SK-N-SH (cell line): ENCODE data around the gene NAA20. TPM values are rescaled to one million over a fixed set of nuclear protein-coding genes. Genes with fewer than 3 reads are reported as not detected.

ENCODE experiments used
- CTCF ChIA-PET: fragments of 300-600, 350-600 bp; formaldehyde crosslinking; extraction: SDS; loops from one replicate; lab custom pipeline; 2021; lab: Yijun Ruan, JAX
- POLR2A ChIA-PET: fragments of 350-600 bp; sonication (Branson Sonifier 250); formaldehyde crosslinking; extraction: SDS; loops from one replicate; lab custom pipeline; 2020; ENCODE audit warnings: antibody characterized with exemption, inconsistent platforms; lab: Yijun Ruan, JAX
- DNase-seq: peaks from one replicate; pipeline ENCODE4 v3.0.0; 2012
- H2AFZ ChIP-seq: fragments of 200-600 bp; sonication (generic); 2 replicates; pipeline ENCODE4 v1.8.1; 2016; ENCODE audit warnings: antibody characterized with exemption, mild to moderate bottlenecking, low read depth
- H3F3A ChIP-seq: fragments of 200-600 bp; sonication (generic); replicated peaks from 2 replicates; pipeline ENCODE3; 2016; ENCODE audit warnings: antibody characterized with exemption, mild to moderate bottlenecking; ENCODE audit not compliant: insufficient read depth
- H3K27ac ChIP-seq, 2 experiments: fragments of 200-500 bp in 1 of 2; fragments of 200-600 bp in 1 of 2; sonication (Bioruptor generic) in 1 of 2; sonication (generic), shearing (Covaris generic) in 1 of 2; 2 replicates each; pipeline versions ENCODE4 v1.5.1 to v1.6.1; 2014 to 2016; ENCODE audit warnings: low read depth in 2 of 2, inconsistent platforms in 1 of 2, low read length in 1 of 2, mild to moderate bottlenecking in 1 of 2, mixed read lengths in 1 of 2
- H3K27me3 ChIP-seq: fragments of 200-600 bp; sonication (generic), shearing (Covaris generic); 2 replicates; pipeline ENCODE4 v1.6.1; 2016; ENCODE audit warnings: mixed run types; ENCODE audit not compliant: insufficient read depth
- H3K36me3 ChIP-seq, 2 experiments: fragments of 200-500 bp in 1 of 2; fragments of 200-600 bp in 1 of 2; sonication (Bioruptor generic) in 1 of 2; sonication (generic) in 1 of 2; replicated peaks in 1 of 2; 2 replicates each; pipeline versions ENCODE3 to v1.5.1; 2014 to 2016; ENCODE audit warnings: low read length in 1 of 2, mild to moderate bottlenecking in 1 of 2; ENCODE audit not compliant: insufficient read depth in 2 of 2, control insufficient read depth in 1 of 2
- H3K4me1 ChIP-seq, 2 experiments: fragments of 200-500 bp in 1 of 2; fragments of 200-600 bp in 1 of 2; sonication (Bioruptor generic) in 1 of 2; sonication (generic), shearing (Covaris generic) in 1 of 2; 2 replicates each; pipeline versions ENCODE4 v1.5.1 to v1.6.1; 2014 to 2016; ENCODE audit warnings: low read depth in 1 of 2, low read length in 1 of 2, mixed run types in 1 of 2; ENCODE audit not compliant: insufficient read depth in 2 of 2, control insufficient read depth in 1 of 2
- H3K4me2 ChIP-seq: fragments of 200-600 bp; sonication (generic), shearing (Covaris generic); 2 replicates; pipeline ENCODE4 v1.6.1; 2017; ENCODE audit warnings: mixed run types
- H3K4me3 ChIP-seq, 2 experiments: fragments of 200-500 bp in 1 of 2; fragments of 200-600 bp in 1 of 2; sonication (Bioruptor generic) in 1 of 2; sonication (generic), shearing (Covaris generic) in 1 of 2; 2 replicates each; pipeline versions ENCODE4 v1.5.1 to v1.8.1; 2014 to 2016; ENCODE audit warnings: low read depth in 2 of 2, inconsistent platforms in 1 of 2, low read length in 1 of 2, mild to moderate bottlenecking in 1 of 2, mixed read lengths in 1 of 2, moderate library complexity in 1 of 2
- H3K79me2 ChIP-seq: fragments of 200-600 bp; sonication (generic); 2 replicates; pipeline ENCODE4 v1.8.1; 2017; ENCODE audit warnings: mild to moderate bottlenecking; ENCODE audit not compliant: insufficient read depth
- H3K9ac ChIP-seq: fragments of 200-600 bp; sonication (generic); 2 replicates; pipeline ENCODE4 v1.6.1; 2017; ENCODE audit warnings: mixed run types
- H3K9me2 ChIP-seq: fragments of 200-600 bp; sonication (generic); 2 replicates; pipeline ENCODE4 v1.6.1; 2017; ENCODE audit warnings: mixed run types
- H3K9me3 ChIP-seq: fragments of 200-600 bp; sonication (generic); 2 replicates; pipeline ENCODE4 v1.6.1; 2017; ENCODE audit warnings: mixed run types, mild to moderate bottlenecking, moderate library complexity
- H4K20me1 ChIP-seq: fragments of 200-600 bp; sonication (generic); 2 replicates; pipeline ENCODE4 v1.6.1; 2017; ENCODE audit warnings: mild to moderate bottlenecking, mixed run types; ENCODE audit not compliant: insufficient read depth
- NRF1 ChIP-seq: IDR thresholded peaks from 2 replicates; pipeline ENCODE4 v1.6.1; 2012; ENCODE audit warnings: low read depth, mild to moderate bottlenecking, low read length
- RFX5 ChIP-seq: IDR thresholded peaks from 2 replicates; pipeline ENCODE4 v1.6.1; 2012; ENCODE audit warnings: mild to moderate bottlenecking, improper control_type of control experiment, low read length
- TEAD4 ChIP-seq: IDR thresholded peaks from 2 replicates; pipeline ENCODE4 v1.4.0; 2012; ENCODE audit warnings: mild to moderate bottlenecking, borderline replicate concordance; ENCODE audit not compliant: insufficient read depth
- WGBS: methylation state at CpG from one replicate; pipeline ENCODE4 v1.1.6; 2017; ENCODE audit warnings: low lambda C conversion rate; 5-methylcytosine and 5-hydroxymethylcytosine counted together
- polyA plus RNA-seq, 3 experiments: library from polyadenylated mRNA; depleted of rRNA; stranded (reverse); fragments of >200 nt; gene quantifications; 2 replicates each; pipeline ENCODE4 v1.2.3, GENCODE V29; 2012
- TF ChIP-seq, protein P1 (sequence below): IDR thresholded peaks from 2 replicates; pipeline ENCODE4 v1.6.1; 2012; ENCODE audit warnings: mild to moderate bottlenecking, low read depth, low read length, moderate library complexity

Gene NAA20
- polyA plus RNA-seq, 1 of the 3 experiments (the other 2 are of a cell fraction): 85.0 TPM

- no peaks in the 10 kb centered on the region for H3K79me2 ChIP-seq
- no peaks in the 10 kb centered on the region for H3F3A ChIP-seq
- no peak overlapping the region for H3K9ac ChIP-seq
- H3K4me2 ChIP-seq: no peak overlapping the region
- no peaks in the 10 kb centered on the region for H4K20me1 ChIP-seq
- ChIA-PET CTCF (interaction anchor here (1.5 kb wide), 1 partner anchor 47 kb away, joined by 4 read pairs; the partner anchor contains the start of gene NAA20), POLR2A (no interaction called here)
- 41% methylated on average over 12 of the region's 12 CpGs for WGBS
- no peak overlapping the region for H2AFZ ChIP-seq
- DNase-seq: no peak
- no peaks in the 10 kb centered on the region for H3K4me1 ChIP-seq
- no peaks in the 10 kb centered on the region for H3K27me3 ChIP-seq
- H3K27ac ChIP-seq: no peak overlapping the region
- no peak for TF ChIP-seq TEAD4
- TF ChIP-seq, protein P1, sequence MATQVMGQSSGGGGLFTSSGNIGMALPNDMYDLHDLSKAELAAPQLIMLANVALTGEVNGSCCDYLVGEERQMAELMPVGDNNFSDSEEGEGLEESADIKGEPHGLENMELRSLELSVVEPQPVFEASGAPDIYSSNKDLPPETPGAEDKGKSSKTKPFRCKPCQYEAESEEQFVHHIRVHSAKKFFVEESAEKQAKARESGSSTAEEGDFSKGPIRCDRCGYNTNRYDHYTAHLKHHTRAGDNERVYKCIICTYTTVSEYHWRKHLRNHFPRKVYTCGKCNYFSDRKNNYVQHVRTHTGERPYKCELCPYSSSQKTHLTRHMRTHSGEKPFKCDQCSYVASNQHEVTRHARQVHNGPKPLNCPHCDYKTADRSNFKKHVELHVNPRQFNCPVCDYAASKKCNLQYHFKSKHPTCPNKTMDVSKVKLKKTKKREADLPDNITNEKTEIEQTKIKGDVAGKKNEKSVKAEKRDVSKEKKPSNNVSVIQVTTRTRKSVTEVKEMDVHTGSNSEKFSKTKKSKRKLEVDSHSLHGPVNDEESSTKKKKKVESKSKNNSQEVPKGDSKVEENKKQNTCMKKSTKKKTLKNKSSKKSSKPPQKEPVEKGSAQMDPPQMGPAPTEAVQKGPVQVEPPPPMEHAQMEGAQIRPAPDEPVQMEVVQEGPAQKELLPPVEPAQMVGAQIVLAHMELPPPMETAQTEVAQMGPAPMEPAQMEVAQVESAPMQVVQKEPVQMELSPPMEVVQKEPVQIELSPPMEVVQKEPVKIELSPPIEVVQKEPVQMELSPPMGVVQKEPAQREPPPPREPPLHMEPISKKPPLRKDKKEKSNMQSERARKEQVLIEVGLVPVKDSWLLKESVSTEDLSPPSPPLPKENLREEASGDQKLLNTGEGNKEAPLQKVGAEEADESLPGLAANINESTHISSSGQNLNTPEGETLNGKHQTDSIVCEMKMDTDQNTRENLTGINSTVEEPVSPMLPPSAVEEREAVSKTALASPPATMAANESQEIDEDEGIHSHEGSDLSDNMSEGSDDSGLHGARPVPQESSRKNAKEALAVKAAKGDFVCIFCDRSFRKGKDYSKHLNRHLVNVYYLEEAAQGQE: peak; percentile 90
- no peaks in the 10 kb centered on the region for H3K9me3 ChIP-seq
- no peaks in the 10 kb centered on the region for H3K36me3 ChIP-seq
- H3K4me3 ChIP-seq: no peak overlapping the region
- no peaks in the 10 kb centered on the region for H3K9me2 ChIP-seq
Measured at GRCh38 chr20:20063941-20064702, 47.0 kb downstream of the NAA20 start.

- no peaks in the 10 kb centered on the region for H4K20me1 ChIP-seq
- CTCF ChIA-PET: interaction anchor here (0.7 kb wide), 1 partner anchor 685 kb away, joined by 3 read pairs; no protein-coding TSS in a partner anchor
- no peaks in the 10 kb centered on the region for H3F3A ChIP-seq
- WGBS: 74% methylated on average over 1 of the region's 1 CpG
- no peaks in the 10 kb centered on the region for H3K9me3 ChIP-seq
- no peak for DNase-seq
- H3K27me3 ChIP-seq: no peaks in the 10 kb centered on the region
- no peaks in the 10 kb centered on the region for H3K36me3 ChIP-seq
- H3K9me2 ChIP-seq: no peaks in the 10 kb centered on the region
- no peaks in the 10 kb centered on the region for H3K4me1 ChIP-seq
- no peak overlapping the region for H3K4me3 ChIP-seq
- no peak overlapping the region for H2AFZ ChIP-seq
- no peak overlapping the region for H3K27ac ChIP-seq
- H3K9ac ChIP-seq: no peak overlapping the region
- POLR2A ChIA-PET: no interaction called here
- no peaks in the 10 kb centered on the region for H3K79me2 ChIP-seq
- TF ChIP-seq RFX5 (no peak), NRF1 (no peak)
- TF ChIP-seq, all 33 proteins: peak for 0
- no peak overlapping the region for H3K4me2 ChIP-seq
Measured at GRCh38 chr20:20065361-20065760, 48.2 kb downstream of the NAA20 start.
